Measurements from ENCODE around the gene INSYN2B.
A peak's percentile ranks its signal among the peaks of the same experiment; 100 is the strongest.
"Not testable (repeated sequence)": the region's sequence is repeated elsewhere in the genome, so short reads cannot be mapped to it uniquely, and the experiment has no call there.

Gene INSYN2B

DNA sequence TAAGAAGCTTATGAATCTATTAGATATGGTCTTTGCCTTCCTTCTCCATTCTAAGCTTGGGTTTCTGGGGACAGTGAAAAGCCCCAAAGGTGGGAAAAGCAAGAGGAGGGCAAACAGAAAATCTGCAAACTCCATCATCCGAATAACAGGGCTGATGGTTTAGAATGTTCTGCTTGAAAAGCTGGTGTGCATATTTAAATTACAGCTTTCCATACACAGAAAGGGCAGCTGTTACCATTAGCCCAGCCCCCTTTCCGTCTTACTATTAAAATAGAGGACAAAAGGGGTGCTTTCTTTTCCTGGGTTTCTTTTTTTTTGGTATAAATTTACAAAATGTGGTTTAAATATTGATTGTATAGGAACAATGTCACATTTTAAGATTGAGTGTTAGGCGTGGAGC, 22.0 kb downstream of the INSYN2B start:
- H3K4me3 ChIP-seq, result no peak overlapping the region
- H3K27ac ChIP-seq, result no peak overlapping the region

DNA sequence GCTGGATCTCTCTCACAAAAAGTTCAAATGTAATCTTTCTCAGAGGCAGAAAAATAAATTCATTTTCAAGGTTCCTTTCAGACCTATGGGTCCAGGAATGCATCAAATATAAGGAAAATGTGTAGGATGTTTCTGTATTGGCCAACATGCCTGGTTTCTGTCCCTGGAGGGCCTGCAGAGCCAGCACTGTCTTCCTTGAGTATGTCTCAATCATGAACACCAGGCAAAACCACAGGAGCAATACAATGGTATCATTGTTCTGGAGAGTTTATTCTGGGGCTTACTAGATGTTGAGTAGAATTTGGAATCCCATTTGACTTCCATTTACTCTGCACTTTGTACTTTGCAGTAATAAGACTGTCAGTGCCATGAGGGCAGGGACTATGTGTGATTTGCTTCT, 23.5 kb downstream of the INSYN2B start:
- DNase-seq (ENCODE audit: low spot score), result no peak
- H3K4me3 ChIP-seq, result no peak overlapping the region
- TF ChIP-seq CTCF (IDR thresholded peaks at IDR 0.05), result no peak
- H3K27ac ChIP-seq, result no peak overlapping the region

More for the DNA sequence above, 22.0 kb downstream of the INSYN2B start:
- TF ChIP-seq CTCF (IDR thresholded peaks at IDR 0.05), result no peak
- no peak for DNase-seq (ENCODE audit: low spot score)

DNA sequence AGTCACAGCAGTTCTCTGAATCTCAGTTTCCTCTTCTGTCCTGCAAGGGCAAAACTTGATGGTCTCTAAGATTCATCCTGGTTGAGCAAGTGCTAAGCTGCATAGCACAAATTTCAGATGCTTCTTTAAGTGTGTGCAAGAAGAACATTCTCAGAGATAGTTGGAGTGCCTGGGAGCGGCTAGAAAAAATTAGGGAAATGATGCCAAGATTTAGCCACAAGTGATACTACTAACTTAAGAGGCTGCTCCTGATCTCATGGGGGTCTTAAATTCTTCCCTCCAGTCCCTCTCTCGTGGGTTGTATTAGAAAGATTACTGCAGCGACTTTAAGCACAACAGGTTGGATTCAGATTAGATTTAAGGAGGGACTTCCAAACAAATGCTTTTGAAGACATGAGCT, 24.2 kb downstream of the INSYN2B start:
- TF ChIP-seq CTCF (IDR thresholded peaks at IDR 0.05), result no peak
- DNase-seq (ENCODE audit: low spot score), result no peak
- Histone ChIP-seq H3K27ac (no peak overlapping the region), H3K4me3 (no peak overlapping the region)

DNA sequence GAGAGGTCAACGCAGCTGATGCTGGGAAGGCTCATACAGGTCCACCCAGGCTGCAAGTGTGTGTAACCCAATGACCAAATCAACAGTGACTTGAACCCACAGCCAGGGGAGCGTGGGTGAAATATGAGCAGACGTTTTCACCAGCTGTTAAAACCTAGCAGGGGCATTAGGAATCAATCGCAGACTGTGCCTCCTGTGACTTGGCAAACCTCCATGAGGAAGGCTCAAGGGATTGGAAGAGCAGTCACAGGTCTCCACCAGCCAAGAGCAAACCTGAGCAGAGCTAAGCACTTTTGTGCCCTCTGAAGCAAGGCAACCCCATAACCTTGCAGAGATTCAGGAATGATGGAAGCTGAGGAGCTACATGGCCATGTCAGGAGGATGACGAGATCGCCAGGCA, 25.5 kb downstream of the INSYN2B start:
- no peak overlapping the region for H3K4me3 ChIP-seq
- DNase-seq (ENCODE audit: low spot score), result peak; percentile 26
- TF ChIP-seq CTCF (IDR thresholded peaks at IDR 0.05), result no peak
- H3K27ac ChIP-seq, result no peak overlapping the region

- DNase-seq (ENCODE audit: low spot score), result peak; percentile 9
- H3K4me3 ChIP-seq, H3K27ac ChIP-seq: not testable (repeated sequence)
Measured at GRCh38 chr5:169953196-169953595, 27.1 kb downstream of the INSYN2B start.

GRCh38 chr5:169950333-169950732, 30.0 kb downstream of the INSYN2B start:
- H3K4me3 ChIP-seq, result no peak overlapping the region
- TF ChIP-seq CTCF (IDR thresholded peaks at IDR 0.05), result no peak
- no peak overlapping the region for H3K27ac ChIP-seq
- DNase-seq (ENCODE audit: low spot score), result no peak

DNA sequence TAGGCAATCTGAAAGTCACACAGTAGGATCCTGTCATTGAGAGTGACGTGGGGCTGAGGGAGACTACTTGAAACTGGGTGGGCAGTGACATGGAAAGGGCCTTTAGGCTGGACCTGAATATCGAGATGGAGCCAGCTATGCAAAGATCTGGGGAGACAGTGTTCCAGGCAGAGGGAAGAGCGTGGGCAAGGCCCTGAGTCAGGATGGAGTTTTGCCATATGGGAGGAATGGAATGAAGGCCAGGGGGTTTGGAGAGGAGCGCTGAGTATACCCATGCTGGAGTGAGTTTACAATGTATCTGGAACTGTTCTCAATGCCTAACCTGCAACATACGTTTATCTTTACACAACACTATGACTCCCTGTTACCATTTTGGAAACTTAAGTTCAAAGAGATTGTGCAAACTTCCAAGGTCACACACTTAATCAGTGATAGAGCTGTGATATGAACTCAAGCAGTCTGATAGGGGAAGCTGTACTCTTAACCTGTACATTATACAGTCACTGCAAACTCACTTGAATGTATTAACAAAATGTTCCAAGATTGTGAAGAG, 33.5 kb downstream of the INSYN2B start:
- no peak for DNase-seq (ENCODE audit: low spot score)
- no peak overlapping the region for H3K27ac ChIP-seq
- no peak for TF ChIP-seq CTCF (IDR thresholded peaks at IDR 0.05)
- H3K4me3 ChIP-seq, result no peak overlapping the region

- no peak for DNase-seq (ENCODE audit: low spot score)
- Histone ChIP-seq H3K27ac (peak overlapping the region in 1 of 2 donors; percentile 7), H3K4me3 (no peak overlapping the region)
- TF ChIP-seq CTCF (IDR thresholded peaks at IDR 0.05), result no peak
Measured at GRCh38 chr5:169945831-169946261, 34.4 kb downstream of the INSYN2B start.

Data from coronary artery (tissue), 2 donors.